GM18861 (cell line): Measurements from ENCODE around the gene GPR119.
"Not testable (repeated sequence)": the region's sequence is repeated elsewhere in the genome, so short reads cannot be mapped to it uniquely, and the experiment has no call there.

ENCODE experiments used
- ATAC-seq: cut with Tn5 transposase; IDR thresholded peaks from one replicate; pipeline ENCODE4 v1.9.1; 2021; ENCODE audit not compliant: unreplicated experiment

GPR119 gene

DNA sequence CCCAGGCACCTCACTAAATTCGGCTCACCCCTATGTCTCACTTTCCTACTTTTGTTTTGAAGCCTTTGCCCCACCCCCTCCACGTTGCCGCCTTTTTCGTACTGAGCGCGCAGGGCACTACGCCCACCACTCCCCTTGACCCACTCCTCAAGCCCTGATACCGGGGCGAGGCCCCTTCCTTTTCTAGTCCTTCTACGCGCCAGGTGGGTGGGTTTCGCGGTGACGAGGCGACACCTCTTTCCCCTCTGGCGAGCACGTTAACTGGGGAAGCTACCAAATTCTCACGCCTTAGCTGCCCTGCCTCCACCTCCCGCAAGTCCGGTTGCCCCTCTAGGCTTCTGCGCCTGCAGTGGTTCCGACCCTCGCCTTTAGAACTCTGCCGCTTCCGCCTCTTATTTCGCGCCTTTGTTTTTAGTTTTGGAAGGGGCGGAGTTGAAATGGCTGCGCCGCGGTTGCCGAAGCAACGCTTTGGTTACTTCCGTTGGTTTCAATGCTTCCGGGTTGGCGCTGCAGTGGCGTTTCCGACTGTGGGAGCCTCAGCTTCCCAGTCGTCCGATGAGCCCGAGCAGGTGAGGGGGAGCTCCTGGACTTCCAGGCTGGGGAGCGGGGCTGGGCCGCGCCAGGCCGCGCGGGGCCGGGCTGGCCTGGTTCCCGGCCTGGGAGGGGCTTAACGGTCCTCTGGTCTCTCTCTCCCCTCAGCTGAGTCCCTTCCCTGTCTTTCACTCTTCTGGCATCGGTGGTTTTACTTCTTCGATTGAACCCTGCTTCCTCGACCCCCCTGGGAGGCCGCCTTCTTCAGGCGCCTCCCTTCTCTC lies 45.9 kb downstream of the GPR119 start, which contains the start of gene SLC25A14:
Gene SLC25A14, plus strand, starts transcription at position 512 of the 815 bp plus-strand sequence. CDS start 360 bp downstream, outside the sequence.
- peak; percentile 93 for ATAC-seq

DNA sequence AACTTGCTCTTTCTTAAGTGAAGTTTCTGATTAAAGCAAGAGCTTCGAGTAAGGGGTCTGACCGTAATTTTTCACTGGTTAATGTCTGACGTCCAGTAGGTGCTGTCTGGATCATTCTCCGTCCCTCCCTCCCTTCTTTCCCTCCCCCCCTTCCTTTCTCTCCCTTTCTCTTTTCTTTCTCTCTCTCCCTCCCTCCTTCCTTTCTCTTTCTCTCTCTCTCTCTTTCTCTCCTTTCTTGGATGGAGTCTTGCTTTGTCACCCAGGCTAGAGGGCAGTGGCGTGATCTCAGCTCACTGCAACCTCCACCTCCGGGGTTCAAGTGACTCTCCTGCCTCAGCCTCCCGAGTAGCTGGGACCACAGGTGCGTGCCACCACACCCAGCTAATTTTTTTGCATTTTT lies 46.6 kb downstream of the GPR119 start:
- ATAC-seq = not testable (repeated sequence)

DNA sequence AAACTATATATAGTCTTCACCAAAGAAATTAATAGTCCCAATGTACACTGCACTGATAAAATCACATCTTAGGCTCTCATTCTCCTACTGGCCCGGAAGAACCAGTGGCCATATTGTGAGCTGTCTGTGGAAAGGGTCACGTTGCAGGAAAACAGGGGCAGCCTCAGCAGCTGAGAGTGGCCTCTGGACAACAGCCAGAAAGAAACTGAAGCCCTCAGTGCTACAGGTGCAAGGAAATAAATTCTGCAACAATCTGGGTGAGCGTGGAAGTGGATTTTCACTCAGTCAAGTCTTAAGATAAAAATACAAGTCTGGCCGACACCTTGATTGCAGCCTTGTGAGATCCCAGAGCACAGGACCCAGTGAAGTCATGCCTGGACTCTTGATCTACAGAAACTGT lies 48.9 kb downstream of the GPR119 start:
- ATAC-seq = no peak
